OCI-LY1 (cell line): Measurements from ENCODE around the gene MAT1A.
"Not testable (repeated sequence)": the region's sequence is repeated elsewhere in the genome, so short reads cannot be mapped to it uniquely, and the experiment has no call there.

ENCODE experiments used
- H2AFZ ChIP-seq: fragments of 200-600 bp; sonication (generic), shearing (Covaris generic); 2 replicates; pipeline ENCODE4 v1.6.0; 2014; ENCODE audit warnings: antibody characterized with exemption, mild to moderate bottlenecking, low read length
- H3F3A ChIP-seq: fragments of 200-600 bp; sonication (generic), shearing (Covaris generic); 2 replicates; pipeline ENCODE4 v1.6.0; 2014; ENCODE audit warnings: mild to moderate bottlenecking, antibody characterized with exemption, low read length, moderate library complexity; ENCODE audit not compliant: insufficient read depth
- H3K27ac ChIP-seq: fragments of 200-600 bp; sonication (generic); 2 replicates; pipeline ENCODE4 v1.5.1; 2014; ENCODE audit warnings: low read length, mixed run types, mild to moderate bottlenecking, low read depth; ENCODE audit not compliant: poor library complexity, severe bottlenecking
- H3K27me3 ChIP-seq: fragments of 200-600 bp; sonication (generic); 2 replicates; pipeline ENCODE4 v1.6.0; 2014; ENCODE audit warnings: antibody characterized with exemption, mild to moderate bottlenecking, low read length, moderate library complexity; ENCODE audit not compliant: insufficient read depth
- H3K36me3 ChIP-seq: fragments of 200-600 bp; sonication (generic); 2 replicates; pipeline ENCODE4 v1.6.1; 2014; ENCODE audit warnings: mild to moderate bottlenecking, antibody characterized with exemption, low read length, moderate library complexity, mixed read lengths; ENCODE audit not compliant: insufficient read depth
- H3K4me1 ChIP-seq: fragments of 200-600 bp; sonication (generic); 2 replicates; pipeline ENCODE4 v1.5.1; 2014; ENCODE audit warnings: mild to moderate bottlenecking, low read length, moderate library complexity; ENCODE audit not compliant: insufficient read depth, severe bottlenecking
- H3K4me2 ChIP-seq: fragments of 200-600 bp; sonication (generic), shearing (Covaris generic); 2 replicates; pipeline ENCODE4 v1.6.1; 2014; ENCODE audit warnings: low read length
- H3K4me3 ChIP-seq: fragments of 200-600 bp; sonication (generic); 2 replicates; pipeline ENCODE4 v1.5.1; 2014; ENCODE audit warnings: low read length, low read depth, mild to moderate bottlenecking, mixed read lengths; ENCODE audit not compliant: poor library complexity, severe bottlenecking
- H3K79me2 ChIP-seq: fragments of 200-600 bp; shearing (Covaris generic); 2 replicates; pipeline ENCODE4 v1.6.1; 2016; ENCODE audit warnings: mixed run types, low read length, mixed read lengths; ENCODE audit not compliant: insufficient read depth
- H3K9ac ChIP-seq: fragments of 200-600 bp; sonication (generic), shearing (Covaris generic); 2 replicates; pipeline ENCODE4 v1.6.1; 2014; ENCODE audit warnings: mild to moderate bottlenecking, low read length, mixed read lengths
- H3K9me2 ChIP-seq: fragments of 200-600 bp; sonication (generic), shearing (Covaris generic); 2 replicates; pipeline ENCODE4 v1.6.1; 2014; ENCODE audit warnings: low read depth, mild to moderate bottlenecking, low read length, mixed read lengths
- H3K9me3 ChIP-seq: fragments of 200-600 bp; shearing (Covaris generic); 2 replicates; pipeline ENCODE4 v1.6.1; 2014; ENCODE audit warnings: low read length, mixed read lengths
- H4K20me1 ChIP-seq: fragments of 200-600 bp; sonication (generic), shearing (Covaris generic); 2 replicates; pipeline ENCODE4 v1.6.0; 2016; ENCODE audit warnings: mild to moderate bottlenecking, low read length; ENCODE audit not compliant: insufficient read depth
- CTCF ChIP-seq: fragments of 200-600 bp; sonication (generic), shearing (Covaris generic); IDR thresholded peaks from 2 replicates; pipeline ENCODE4 v1.5.1; 2017; ENCODE audit warnings: mild to moderate bottlenecking, antibody characterized with exemption, low read length, moderate library complexity, mixed read lengths
- EZH2 ChIP-seq: fragments of 200-600 bp; sonication (generic), shearing (Covaris generic); IDR thresholded peaks from 2 replicates; pipeline ENCODE4 v1.8.0; 2017; ENCODE audit warnings: borderline replicate concordance, mixed run types, mild to moderate bottlenecking, antibody characterized with exemption, low read length, moderate library complexity, mixed read lengths

The MAT1A gene

GRCh38 chr10:80260295-80261243 is 28.9 kb downstream of the MAT1A start:
- Histone ChIP-seq H3K9me3 (no peaks in the 10 kb centered on the region), H3K4me3 (no peak overlapping the region), H2AFZ (no peak overlapping the region), H3F3A (no peaks in the 10 kb centered on the region), H3K27me3 (no peaks in the 10 kb centered on the region), H3K9ac (no peak overlapping the region), H3K4me1 (no peaks in the 10 kb centered on the region), H3K36me3 (no peaks in the 10 kb centered on the region), H3K27ac (no peak overlapping the region), H3K9me2 (no peaks in the 10 kb centered on the region), H4K20me1 (no peaks in the 10 kb centered on the region), H3K79me2 (no peaks in the 10 kb centered on the region), H3K4me2 (no peak overlapping the region)
- peak; percentile 89 for TF ChIP-seq CTCF
- no peak for TF ChIP-seq EZH2

GRCh38 chr10:80259405-80259871 is 30.0 kb downstream of the MAT1A start:
- no peaks in the 10 kb centered on the region for H3K27me3 ChIP-seq
- no peaks in the 10 kb centered on the region for H3K9me3 ChIP-seq
- no peak overlapping the region for H2AFZ ChIP-seq
- no peaks in the 10 kb centered on the region for H3K36me3 ChIP-seq
- no peak overlapping the region for H3K27ac ChIP-seq
- H3K79me2 ChIP-seq, result no peaks in the 10 kb centered on the region
- no peaks in the 10 kb centered on the region for H3K4me1 ChIP-seq
- TF ChIP-seq EZH2 (no peak), CTCF (no peak)
- no peaks in the 10 kb centered on the region for H3F3A ChIP-seq
- H4K20me1 ChIP-seq, result no peaks in the 10 kb centered on the region
- H3K4me2 ChIP-seq, result no peak overlapping the region
- H3K9ac ChIP-seq, result no peak overlapping the region
- no peaks in the 10 kb centered on the region for H3K9me2 ChIP-seq
- H3K4me3 ChIP-seq, result no peak overlapping the region

- not testable (repeated sequence) for H3K9ac ChIP-seq, H3K4me2 ChIP-seq, H3K4me3 ChIP-seq, H3K9me3 ChIP-seq, H2AFZ ChIP-seq, H3K4me1 ChIP-seq, H3K36me3 ChIP-seq, H3K79me2 ChIP-seq, H3K27ac ChIP-seq, H3K27me3 ChIP-seq, H4K20me1 ChIP-seq, H3F3A ChIP-seq, H3K9me2 ChIP-seq
Observed at GRCh38 chr10:80256798-80257197, 32.7 kb downstream of the MAT1A start.

GRCh38 chr10:80254726-80255125 is 34.7 kb downstream of the MAT1A start:
- H3K9me3 ChIP-seq, H3K9me2 ChIP-seq, H3K79me2 ChIP-seq, H3K27ac ChIP-seq, H3K4me1 ChIP-seq, H3K4me2 ChIP-seq, H3K9ac ChIP-seq, H3F3A ChIP-seq, H3K36me3 ChIP-seq, H3K27me3 ChIP-seq, H4K20me1 ChIP-seq, H2AFZ ChIP-seq, H3K4me3 ChIP-seq: not testable (repeated sequence)

- not testable (repeated sequence) for H3K4me2 ChIP-seq, H3K4me1 ChIP-seq, H3K27ac ChIP-seq, H3K27me3 ChIP-seq, H3K79me2 ChIP-seq, H2AFZ ChIP-seq, H3F3A ChIP-seq, H3K9me2 ChIP-seq, H3K36me3 ChIP-seq, H3K9me3 ChIP-seq, H3K9ac ChIP-seq, H4K20me1 ChIP-seq, H3K4me3 ChIP-seq
Observed at GRCh38 chr10:80253963-80254271, 35.5 kb downstream of the MAT1A start.
